Measurements from ENCODE around the gene EPG5.
"Not testable (repeated sequence)": the region's sequence is repeated elsewhere in the genome, so short reads cannot be mapped to it uniquely, and the experiment has no call there.

Gene EPG5, protein sequence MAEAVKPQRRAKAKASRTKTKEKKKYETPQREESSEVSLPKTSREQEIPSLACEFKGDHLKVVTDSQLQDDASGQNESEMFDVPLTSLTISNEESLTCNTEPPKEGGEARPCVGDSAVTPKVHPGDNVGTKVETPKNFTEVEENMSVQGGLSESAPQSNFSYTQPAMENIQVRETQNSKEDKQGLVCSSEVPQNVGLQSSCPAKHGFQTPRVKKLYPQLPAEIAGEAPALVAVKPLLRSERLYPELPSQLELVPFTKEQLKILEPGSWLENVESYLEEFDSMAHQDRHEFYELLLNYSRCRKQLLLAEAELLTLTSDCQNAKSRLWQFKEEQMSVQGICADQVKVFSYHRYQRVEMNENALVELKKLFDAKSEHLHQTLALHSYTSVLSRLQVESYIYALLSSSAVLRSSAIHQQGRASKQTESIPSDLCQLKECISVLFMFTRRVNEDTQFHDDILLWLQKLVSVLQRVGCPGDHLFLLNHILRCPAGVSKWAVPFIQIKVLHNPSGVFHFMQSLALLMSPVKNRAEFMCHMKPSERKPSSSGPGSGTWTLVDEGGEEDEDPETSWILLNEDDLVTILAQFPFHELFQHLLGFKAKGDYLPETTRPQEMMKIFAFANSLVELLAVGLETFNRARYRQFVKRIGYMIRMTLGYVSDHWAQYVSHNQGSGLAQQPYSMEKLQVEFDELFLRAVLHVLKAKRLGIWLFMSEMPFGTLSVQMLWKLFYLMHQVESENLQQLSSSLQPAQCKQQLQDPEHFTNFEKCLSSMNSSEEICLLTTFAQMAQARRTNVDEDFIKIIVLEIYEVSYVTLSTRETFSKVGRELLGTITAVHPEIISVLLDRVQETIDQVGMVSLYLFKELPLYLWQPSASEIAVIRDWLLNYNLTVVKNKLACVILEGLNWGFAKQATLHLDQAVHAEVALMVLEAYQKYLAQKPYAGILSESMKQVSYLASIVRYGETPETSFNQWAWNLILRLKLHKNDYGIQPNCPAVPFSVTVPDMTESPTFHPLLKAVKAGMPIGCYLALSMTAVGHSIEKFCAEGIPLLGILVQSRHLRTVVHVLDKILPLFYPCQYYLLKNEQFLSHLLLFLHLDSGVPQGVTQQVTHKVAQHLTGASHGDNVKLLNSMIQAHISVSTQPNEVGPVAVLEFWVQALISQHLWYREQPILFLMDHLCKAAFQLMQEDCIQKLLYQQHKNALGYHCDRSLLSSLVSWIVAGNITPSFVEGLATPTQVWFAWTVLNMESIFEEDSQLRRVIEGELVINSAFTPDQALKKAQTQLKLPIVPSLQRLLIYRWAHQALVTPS (N-terminal part only)

GRCh38 chr18:45967007-45967706 is at the start of gene EPG5:
Gene EPG5, minus strand, starts transcription at chr18:45967329. Its CDS starts 90 bp downstream, at chr18:45967239.
- peak; percentile 81 for DNase-seq

DNA sequence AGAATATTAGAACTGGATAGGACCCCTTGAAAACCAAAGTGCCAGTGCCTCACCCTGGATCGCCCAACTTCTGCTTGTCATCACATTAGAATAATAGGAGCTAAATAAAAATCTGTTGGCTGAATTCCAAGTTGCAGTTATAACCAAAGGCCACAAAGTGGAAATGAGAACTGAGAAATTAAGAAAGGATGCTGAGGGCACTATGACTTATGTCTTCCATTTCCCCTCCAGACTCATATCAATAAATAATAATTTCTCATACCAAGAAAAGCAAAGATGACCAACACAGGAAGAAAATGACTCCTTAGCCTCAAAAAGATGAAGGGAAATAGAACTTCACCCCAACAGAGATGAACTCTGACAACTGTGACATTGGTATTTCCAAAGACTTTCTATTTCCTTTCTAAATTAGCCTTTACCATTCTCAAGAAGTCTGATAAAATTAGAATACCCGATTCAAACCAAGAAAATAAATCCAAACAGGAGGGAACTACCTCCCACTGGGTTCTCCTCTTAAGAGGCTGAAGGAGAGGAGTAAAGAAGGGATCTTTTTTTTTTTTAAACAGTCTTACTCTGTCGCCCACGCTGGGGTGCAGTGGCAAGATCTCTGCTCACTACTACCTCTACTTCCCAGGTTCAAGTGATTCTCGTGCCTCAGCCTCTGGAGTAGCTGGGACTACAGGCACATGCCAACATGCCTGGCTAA is 46.5 kb upstream of the EPG5 start:
- DNase-seq: no peak

DNA sequence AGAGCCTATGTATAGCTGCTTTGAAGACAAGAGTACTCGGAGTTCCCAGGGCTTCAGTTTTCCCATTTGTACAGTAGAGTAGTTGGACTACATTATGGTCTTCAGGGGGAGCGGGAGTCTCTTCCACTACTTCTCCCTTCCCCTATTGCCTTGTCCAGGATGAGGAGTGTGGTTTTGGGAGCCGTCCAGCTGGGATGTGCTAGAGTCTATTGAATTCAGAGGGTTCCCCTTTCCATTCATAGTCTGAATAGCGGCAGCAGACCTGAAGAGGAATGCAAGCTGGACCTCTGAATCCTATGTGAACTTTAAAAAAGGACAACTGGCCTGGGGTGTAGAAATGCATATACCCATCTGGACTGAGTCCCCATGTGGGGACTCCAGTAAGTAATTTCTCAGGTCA is 43.5 kb upstream of the EPG5 start:
- no peak for DNase-seq

GRCh38 chr18:46010050-46010449 is 42.9 kb upstream of the EPG5 start:
- no peak for DNase-seq

DNA sequence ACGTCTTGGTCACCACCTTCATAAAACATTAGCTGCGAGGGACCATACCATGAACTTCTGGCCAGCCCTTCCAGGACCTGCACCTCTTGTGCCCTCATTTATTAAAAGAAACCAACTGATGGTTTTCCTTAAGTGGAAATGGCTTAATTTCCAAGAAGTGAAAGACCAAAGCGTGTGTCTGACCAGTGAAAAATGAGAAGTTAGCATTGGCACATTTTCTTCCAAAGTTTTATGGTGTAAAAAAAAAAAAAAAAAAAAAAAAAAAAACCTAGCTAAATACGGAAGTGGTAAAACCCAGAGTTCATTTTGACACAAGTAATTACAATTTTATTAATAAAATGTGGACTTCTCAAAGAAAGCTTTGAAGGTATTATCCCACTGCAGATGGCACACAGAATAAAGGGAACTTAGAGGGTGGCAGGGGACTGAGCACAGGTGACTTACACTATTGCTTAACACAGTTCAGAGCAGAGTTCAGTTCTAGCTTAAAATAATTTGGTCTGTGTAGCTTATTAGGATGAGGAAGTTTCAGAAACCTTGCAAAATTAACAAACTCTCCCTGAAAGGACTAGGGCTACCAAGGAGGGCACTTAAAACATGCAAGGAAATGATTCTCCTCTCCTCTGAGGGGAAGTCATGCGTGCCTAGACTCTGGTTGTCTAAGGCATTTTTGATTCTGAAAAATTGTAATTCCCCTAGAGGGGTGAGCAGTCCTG is 42.2 kb upstream of the EPG5 start:
- DNase-seq: no peak

- DNase-seq: no peak
Measured at GRCh38 chr18:46008531-46008930, 41.4 kb upstream of the EPG5 start.

DNA sequence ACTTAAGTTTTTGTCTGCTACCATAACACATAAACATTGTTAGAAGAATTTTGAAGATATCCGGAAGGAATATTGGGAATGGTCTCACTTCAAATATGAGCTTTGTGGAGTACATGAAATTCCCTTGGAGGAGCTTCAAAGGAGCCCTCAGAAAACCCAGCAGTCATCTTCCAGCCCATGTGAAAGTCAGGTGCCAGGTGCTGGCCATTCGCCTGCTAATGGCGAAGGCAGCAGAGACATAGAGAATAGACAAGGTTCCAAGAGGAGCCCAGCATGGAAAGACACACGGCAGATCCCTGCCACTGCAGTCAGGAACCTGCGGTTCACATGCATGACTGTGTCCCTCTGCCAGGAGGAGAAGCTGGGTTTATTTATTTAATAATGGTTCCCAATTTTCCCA is 40.0 kb upstream of the EPG5 start:
- no peak for DNase-seq

- DNase-seq: no peak
Measured at GRCh38 chr18:46002934-46003333, 35.8 kb upstream of the EPG5 start.

GRCh38 chr18:46001892-46002291 is 34.8 kb upstream of the EPG5 start:
- no peak for DNase-seq

- DNase-seq: no peak
Measured at GRCh38 chr18:46001074-46001473, 33.9 kb upstream of the EPG5 start.

GRCh38 chr18:45999536-45999935 is 32.4 kb upstream of the EPG5 start:
- DNase-seq: no peak

- no peak for DNase-seq
Measured at GRCh38 chr18:45998244-45998643, 31.1 kb upstream of the EPG5 start.

GRCh38 chr18:45997700-45998151 is 30.6 kb upstream of the EPG5 start:
- no peak for DNase-seq

- DNase-seq: no peak
Measured at GRCh38 chr18:45995461-45995860, 28.3 kb upstream of the EPG5 start.

GRCh38 chr18:45993438-45993837 is 26.3 kb upstream of the EPG5 start:
- no peak for DNase-seq

DNA sequence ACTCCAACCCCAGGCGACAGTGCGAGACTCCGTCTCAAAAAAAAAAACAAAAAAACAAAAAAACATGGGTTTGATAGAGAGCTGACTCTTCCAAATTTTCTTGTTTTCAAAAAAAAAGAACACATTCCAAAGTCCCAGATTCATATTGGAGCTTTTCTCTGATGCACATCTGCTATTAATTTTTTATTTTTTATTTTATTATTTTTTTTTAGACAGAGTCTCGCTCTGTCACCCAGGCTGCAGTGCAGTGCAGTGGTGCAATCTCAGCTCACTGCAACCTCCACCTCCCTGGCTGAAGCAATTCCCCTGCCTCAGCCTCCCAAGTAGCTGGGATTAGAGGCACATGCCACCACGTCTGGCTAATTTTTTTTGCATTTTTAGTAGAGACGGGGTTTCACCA is 25.4 kb upstream of the EPG5 start:
- not testable (repeated sequence) for DNase-seq

GRCh38 chr18:45991788-45992187 is 24.7 kb upstream of the EPG5 start:
- no peak for DNase-seq

- no peak for DNase-seq
Measured at GRCh38 chr18:45984546-45985235, 17.6 kb upstream of the EPG5 start.

GRCh38 chr18:45981821-45982220 is 14.7 kb upstream of the EPG5 start:
- DNase-seq: no peak

GRCh38 chr18:45980229-45980628 is 13.1 kb upstream of the EPG5 start:
- DNase-seq: no peak

All from GDM1 (cell line).